A172 (cell line): ENCODE measurements around the gene CMIP. TPM values are rescaled to one million over a fixed set of nuclear protein-coding genes. Genes with fewer than 3 reads are reported as not detected.
A peak's percentile ranks its signal among the peaks of the same experiment; 100 is the strongest.
"Not testable (repeated sequence)": the region's sequence is repeated elsewhere in the genome, so short reads cannot be mapped to it uniquely, and the experiment has no call there.

Experiments
- DNase-seq: peaks from one replicate; pipeline ENCODE4 v3.0.0-alpha.2; 2015; ENCODE audit warnings: low spot score
- total RNA-seq: library from RNA; depleted of rRNA; stranded (reverse); fragments of >200 nt; shearing (Covaris generic); gene quantifications from 2 replicates; pipeline ENCODE4 v1.2.3, GENCODE V29; 2014

CMIP gene
- total RNA-seq, 1 experiment from 2014 or later: 5.9 TPM

GRCh38 chr16:81566086-81567007, 121.7 kb downstream of the CMIP start:
- no peak for DNase-seq

DNA sequence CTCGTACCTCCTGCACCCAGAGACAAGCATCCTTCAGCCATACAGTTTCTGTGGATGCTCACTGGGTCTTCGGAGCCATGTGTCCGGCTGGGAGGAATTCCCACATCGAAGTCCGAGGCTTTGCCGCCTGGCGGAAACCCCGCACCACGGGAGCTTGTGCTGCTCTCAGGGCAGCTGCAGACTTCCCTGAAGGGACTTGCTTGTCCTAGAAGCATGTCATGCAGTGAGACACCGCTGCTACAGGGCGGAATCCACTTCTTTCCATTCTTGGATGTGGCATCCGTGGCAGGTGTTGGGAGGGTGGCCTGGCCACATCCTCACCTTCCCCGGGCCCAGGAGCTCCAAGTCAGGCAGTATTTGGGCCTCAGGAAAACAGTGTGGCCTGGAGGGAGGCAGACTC, 122.5 kb downstream of the CMIP start:
- no peak for DNase-seq

DNA sequence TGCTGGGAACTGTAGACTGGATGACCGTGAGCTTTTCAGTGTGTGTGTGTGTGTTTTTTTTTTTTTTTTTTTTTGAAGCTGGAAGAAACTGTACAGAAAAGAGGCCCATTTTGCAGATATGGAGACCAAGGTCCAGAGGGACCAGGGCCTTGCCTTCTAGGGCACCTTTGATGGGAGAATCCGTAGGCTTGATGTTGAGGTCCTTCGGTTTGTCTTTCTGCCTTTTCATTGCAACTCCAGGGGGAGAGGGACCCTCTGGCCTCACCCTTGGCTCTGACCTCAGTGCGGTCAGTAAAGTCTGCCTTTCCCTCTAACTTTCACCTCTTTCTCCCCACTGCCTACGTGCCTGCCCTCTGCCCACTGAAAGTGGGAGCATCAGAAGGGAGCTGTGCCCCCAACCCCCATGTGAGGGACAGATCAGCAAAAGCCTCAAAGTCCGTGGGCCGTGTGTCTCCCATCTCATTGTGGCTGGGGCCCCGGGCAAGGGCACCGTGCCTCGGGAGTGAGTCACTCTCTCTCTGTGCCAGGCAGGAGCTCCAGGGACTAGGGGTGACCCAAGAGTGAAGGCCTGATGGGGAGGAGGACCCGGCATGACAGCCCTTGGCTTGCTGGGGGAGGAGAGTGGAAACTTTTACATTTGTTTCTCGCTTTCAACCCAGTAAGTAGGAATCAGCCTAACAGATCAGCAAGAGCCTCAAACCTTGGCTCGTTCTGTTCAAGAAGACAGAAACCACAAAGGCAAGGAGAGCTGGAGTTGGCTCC, 123.6 kb downstream of the CMIP start:
- DNase-seq: peak; percentile 82

DNA sequence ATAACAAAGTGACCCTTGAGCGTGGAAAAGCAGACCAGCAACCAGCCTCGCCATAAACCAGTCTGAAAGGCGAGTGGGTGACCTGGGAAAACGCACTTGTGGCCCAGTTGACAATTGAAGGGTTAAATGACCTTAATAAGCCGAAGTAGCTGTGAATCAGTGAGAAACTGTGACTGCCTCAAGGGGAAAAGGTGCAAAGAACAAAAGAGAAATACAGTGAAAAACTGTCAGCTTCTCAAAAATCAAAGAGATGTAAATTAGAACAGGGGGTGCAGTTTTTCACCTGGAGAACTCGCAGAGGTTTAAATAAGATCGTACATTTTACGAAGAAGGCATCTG, 124.1 kb downstream of the CMIP start:
- no peak for DNase-seq

DNA sequence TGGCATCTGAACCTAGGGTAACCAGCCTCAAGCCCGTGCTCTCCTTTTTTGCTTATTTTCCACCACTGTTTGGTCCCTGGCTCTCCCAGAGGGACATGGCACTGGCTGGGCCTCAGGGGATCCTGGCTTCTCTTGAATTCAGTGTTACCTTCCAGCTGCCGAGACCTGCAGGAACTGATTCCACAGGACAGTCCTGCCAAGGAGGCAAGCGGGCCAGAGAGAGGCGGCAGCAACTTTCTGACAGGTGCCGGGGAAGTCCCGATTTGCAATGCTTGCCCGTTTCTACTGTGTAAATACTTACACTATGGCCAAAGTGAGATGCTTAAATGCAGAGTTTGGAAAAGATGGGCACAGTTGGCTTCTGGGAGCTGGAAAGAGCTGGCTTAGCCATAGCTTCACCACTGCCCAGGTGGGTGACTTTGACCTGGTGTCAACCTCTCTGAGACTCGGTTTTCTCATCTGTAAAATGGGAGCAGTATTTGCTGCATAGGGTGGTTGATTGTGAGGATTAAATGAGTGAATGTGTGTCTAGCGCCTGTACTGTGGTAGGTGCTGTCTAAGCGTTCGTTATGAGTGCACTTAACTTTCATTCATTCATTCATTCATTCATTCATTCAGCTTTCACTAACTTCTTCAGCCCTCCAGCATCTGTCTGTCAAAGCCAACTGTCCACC, 124.9 kb downstream of the CMIP start:
- no peak for DNase-seq

DNA sequence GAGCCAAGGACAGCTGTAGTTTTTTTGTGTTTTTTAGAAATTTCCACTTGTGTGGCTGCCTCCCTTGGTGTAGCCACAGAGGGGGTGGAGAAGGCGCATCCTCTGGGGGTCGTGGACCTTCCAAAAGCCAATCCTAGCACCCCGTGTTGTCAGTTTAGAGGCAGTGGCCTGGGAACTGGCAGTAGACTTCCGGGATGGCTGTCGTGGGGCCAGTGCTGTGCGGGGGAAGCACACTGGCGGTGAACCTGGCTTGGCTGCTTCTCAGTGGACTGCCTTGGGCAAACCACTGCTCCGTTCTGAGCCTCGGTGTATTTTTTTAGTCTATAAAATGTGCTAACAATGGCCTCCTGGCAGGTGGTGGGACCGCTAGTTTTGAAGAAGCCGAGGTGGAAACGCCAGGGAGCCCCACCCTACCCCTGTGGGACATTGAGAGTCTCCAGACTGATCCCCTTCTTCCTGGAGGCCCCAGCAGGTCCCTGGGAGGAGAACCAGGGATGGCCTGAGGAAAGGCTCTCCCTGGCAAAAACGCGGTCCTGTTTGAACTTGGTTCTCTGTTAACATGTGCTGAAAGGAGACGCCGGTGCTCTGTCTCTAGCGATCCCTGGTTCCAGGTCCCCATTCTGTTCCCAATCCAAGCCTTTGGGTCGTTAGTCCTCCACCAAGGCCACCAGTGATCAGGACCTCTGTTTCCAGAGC, 125.7 kb downstream of the CMIP start:
- no peak for DNase-seq

GRCh38 chr16:81571175-81571574, 126.6 kb downstream of the CMIP start:
- DNase-seq: no peak

- DNase-seq: no peak
Measured at GRCh38 chr16:81571592-81572385, 127.2 kb downstream of the CMIP start.

GRCh38 chr16:81572386-81573144, 128.0 kb downstream of the CMIP start:
- DNase-seq: no peak

DNA sequence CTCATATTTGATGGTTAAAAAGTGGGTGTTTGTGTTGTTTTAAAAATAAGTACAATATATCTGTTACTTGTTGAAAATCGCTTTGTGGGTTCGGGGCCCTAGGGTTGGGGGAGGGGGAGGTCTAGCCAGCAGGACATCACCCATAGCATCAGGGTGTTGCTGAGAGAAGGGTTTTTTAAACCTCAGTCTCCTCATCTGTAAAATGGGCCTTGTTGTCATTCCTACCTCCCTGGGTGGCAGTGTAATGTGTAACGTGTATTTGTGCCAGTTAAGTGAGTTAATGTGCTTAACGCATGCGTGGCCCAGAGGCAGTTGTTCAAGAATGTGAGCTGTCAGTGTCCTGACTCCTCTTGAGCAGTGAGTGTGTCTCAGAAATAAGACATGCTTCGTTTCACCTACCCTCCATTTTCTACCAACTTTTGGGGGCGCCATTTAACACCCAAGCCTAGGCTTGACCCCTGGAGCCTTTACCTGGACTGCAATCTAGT, 129.0 kb downstream of the CMIP start:
- DNase-seq: no peak

DNA sequence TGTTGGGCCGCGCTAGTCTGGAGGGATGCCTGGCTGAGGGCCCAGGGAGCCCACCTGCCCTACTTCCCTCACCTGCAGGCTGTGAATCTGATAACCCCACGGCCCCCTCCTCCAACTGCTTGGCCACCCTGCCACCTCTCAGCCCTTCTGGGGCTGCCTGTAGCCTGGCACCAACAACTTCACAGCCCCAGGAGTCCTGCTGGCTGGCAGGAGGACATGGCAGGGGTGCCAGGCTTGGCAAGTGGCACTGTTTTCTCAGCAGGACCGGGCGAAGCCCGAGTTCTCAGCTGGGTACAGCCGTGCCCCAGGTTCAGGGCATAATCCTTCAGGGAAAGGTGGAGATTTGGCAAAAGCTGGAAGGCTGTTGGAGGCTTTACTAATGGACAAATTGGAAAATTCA, 129.6 kb downstream of the CMIP start:
- no peak for DNase-seq

GRCh38 chr16:81575307-81575706, 130.7 kb downstream of the CMIP start:
- no peak for DNase-seq

- no peak for DNase-seq
Measured at GRCh38 chr16:81575834-81576233, 131.2 kb downstream of the CMIP start.

- no peak for DNase-seq
Measured at GRCh38 chr16:81576696-81577095, 132.1 kb downstream of the CMIP start.

GRCh38 chr16:81577272-81577671, 132.7 kb downstream of the CMIP start:
- DNase-seq: not testable (repeated sequence)

- no peak for DNase-seq
Measured at GRCh38 chr16:81578076-81578475, 133.5 kb downstream of the CMIP start.

DNA sequence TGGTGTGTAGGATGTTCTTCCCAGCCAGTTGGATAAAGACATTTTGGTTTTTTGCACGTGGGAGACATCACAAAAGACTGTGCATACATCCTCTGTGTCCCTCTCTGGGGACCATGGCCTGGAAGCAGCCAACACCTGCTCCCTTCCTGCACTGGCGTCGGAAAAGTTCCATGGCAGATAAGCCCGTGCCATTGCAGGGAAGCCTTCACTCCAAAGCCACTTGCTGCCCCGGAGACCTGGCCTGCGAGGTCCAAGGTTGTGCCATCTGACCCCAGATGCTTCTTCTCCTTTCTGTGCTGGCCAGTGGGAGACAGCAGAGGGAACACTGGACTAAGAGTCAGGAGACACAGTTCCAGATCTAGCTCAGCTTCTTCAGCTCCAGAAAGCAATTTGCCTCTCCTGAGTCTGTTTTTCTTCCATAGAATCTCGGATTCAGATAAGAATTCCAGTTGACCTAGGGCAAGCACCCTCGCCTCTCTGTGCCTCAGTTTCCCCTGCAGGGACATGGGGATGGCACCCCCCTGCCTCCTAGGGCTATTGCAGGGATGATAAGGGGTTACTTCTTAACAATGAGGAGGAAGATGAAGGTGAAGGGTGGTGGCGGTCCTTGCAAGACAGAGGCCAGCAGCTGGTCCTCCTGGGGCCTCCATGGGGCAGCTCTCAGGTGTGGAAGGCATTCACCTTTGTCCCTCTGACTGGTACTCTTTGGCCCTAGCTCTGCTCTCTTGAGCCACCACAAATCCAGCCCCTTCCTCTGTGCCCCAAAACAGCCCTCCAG, 134.2 kb downstream of the CMIP start:
- no peak for DNase-seq

GRCh38 chr16:81581107-81581506, 136.5 kb downstream of the CMIP start:
- DNase-seq: no peak
